MCF 10A (cell line): ENCODE data around the gene GYG2. TPM values are rescaled to one million over a fixed set of nuclear protein-coding genes. Genes with fewer than 3 reads are reported as not detected.
A peak's percentile ranks its signal among the peaks of the same experiment; 100 is the strongest.

ENCODE experiments used
- BruUV-seq: library from RNA; stranded (reverse); fragments of 400-500 nt; replicated peaks from 2 replicates; lab custom pipeline; 2021; lab: Mats Ljungman, UMichigan
- CTCF ChIA-PET: fragments of 300-600 bp; sonication (Branson Sonifier 250); formaldehyde crosslinking; extraction: SDS; loops from one replicate; lab custom pipeline; 2021; ENCODE audit warnings: antibody characterized with exemption, inconsistent platforms; lab: Yijun Ruan, JAX
- POLR2A ChIA-PET: fragments of 300-600, 350-650 bp; sonication (Branson Sonifier 250); formaldehyde crosslinking; extraction: SDS; loops from one replicate; lab custom pipeline; 2020; ENCODE audit warnings: antibody characterized with exemption, inconsistent platforms; lab: Yijun Ruan, JAX
- DNase-seq: peaks from one replicate; pipeline ENCODE4 v3.0.0-alpha.2; 2018; ENCODE audit not compliant: unreplicated experiment
- H3K27ac Mint-ChIP-seq: one replicate; pipeline ENCODE4 v1.8.0; 2022; ENCODE audit warnings: mild to moderate bottlenecking, low read depth, mixed read lengths; ENCODE audit not compliant: unreplicated experiment
- H3K27me3 Mint-ChIP-seq: one replicate; pipeline ENCODE4 v1.8.0; 2022; ENCODE audit warnings: mixed read lengths; ENCODE audit not compliant: insufficient read depth, unreplicated experiment
- H3K36me3 Mint-ChIP-seq: one replicate; pipeline ENCODE4 v1.8.0; 2022; ENCODE audit warnings: mild to moderate bottlenecking, moderate library complexity, mixed read lengths; ENCODE audit not compliant: insufficient read depth, unreplicated experiment
- H3K4me1 Mint-ChIP-seq: one replicate; pipeline ENCODE4 v1.8.0; 2022; ENCODE audit warnings: mixed read lengths; ENCODE audit not compliant: insufficient read depth, unreplicated experiment
- H3K4me3 Mint-ChIP-seq: one replicate; pipeline ENCODE4 v1.8.0; 2022; ENCODE audit warnings: mild to moderate bottlenecking, moderate library complexity, mixed read lengths; ENCODE audit not compliant: unreplicated experiment
- H3K9me3 Mint-ChIP-seq: one replicate; pipeline ENCODE4 v1.8.0; 2022; ENCODE audit warnings: mixed read lengths; ENCODE audit not compliant: unreplicated experiment
- CTCF ChIP-seq: fragments of 200-600 bp; IDR thresholded peaks from one replicate; pipeline ENCODE4 v1.8.0; 2022; ENCODE audit warnings: antibody characterized with exemption, mild to moderate bottlenecking; ENCODE audit not compliant: unreplicated experiment
- intact Hi-C: fragments of 100-400 bp; cut with micrococcal nuclease; formaldehyde crosslinking; loops from 2 replicates; pipeline ENCODE4 v1.14.1; 2022
- total RNA-seq: library from RNA; stranded (reverse); gene quantifications from 2 replicates; pipeline ENCODE4 v1.2.3, GENCODE V29; 2022

GYG2 gene
- total RNA-seq, 1 experiment from 2014 or later: not detected

- TF ChIP-seq CTCF: no peak
- Mint-ChIP-seq H3K4me3 (no peak overlapping the region), H3K4me1 (peaks cover 14% of the 10 kb centered on the region), H3K27ac (no peak overlapping the region), H3K27me3 (peaks cover 18% of the 10 kb centered on the region), H3K36me3 (no peaks in the 10 kb centered on the region), H3K9me3 (peaks cover 12% of the 10 kb centered on the region)
- ChIA-PET CTCF (interaction anchor here (1.3 kb wide), 1 partner anchor 11 kb away, joined by 3 read pairs; no protein-coding TSS in a partner anchor), POLR2A (no interaction called here)
- intact Hi-C loops: no loop called here
- no TSS peak for BruUV-seq
- no peak for DNase-seq
Observed at GRCh38 chrX:2901367-2902036, 72.8 kb downstream of the GYG2 start.

GRCh38 chrX:2902841-2903240 is 74.1 kb downstream of the GYG2 start:
- no peak overlapping the region for H3K4me3 Mint-ChIP-seq
- TF ChIP-seq CTCF: no peak
- H3K27me3 Mint-ChIP-seq: peaks cover 18% of the 10 kb centered on the region
- no TSS peak for BruUV-seq
- CTCF ChIA-PET: interaction anchor here (0.5 to 1.2 kb wide), 4 partner anchors 10 to 356 kb away, joined by 3 read pairs; no protein-coding TSS in a partner anchor
- POLR2A ChIA-PET: no interaction called here
- intact Hi-C loops: no loop called here
- DNase-seq: no peak
- H3K4me1 Mint-ChIP-seq: peaks cover 6% of the 10 kb centered on the region
- H3K36me3 Mint-ChIP-seq: no peaks in the 10 kb centered on the region
- H3K9me3 Mint-ChIP-seq: peaks cover 12% of the 10 kb centered on the region
- no peak overlapping the region for H3K27ac Mint-ChIP-seq

GRCh38 chrX:2903366-2903765 is 74.6 kb downstream of the GYG2 start:
- intact Hi-C loops: no loop called here
- peaks cover 12% of the 10 kb centered on the region for H3K9me3 Mint-ChIP-seq
- TF ChIP-seq CTCF: peak; percentile 7
- no peak for DNase-seq
- H3K27me3 Mint-ChIP-seq: peaks cover 18% of the 10 kb centered on the region
- H3K36me3 Mint-ChIP-seq: no peaks in the 10 kb centered on the region
- H3K4me1 Mint-ChIP-seq: peaks cover 2% of the 10 kb centered on the region
- no TSS peak for BruUV-seq
- POLR2A ChIA-PET: no interaction called here
- no peak overlapping the region for H3K4me3 Mint-ChIP-seq
- H3K27ac Mint-ChIP-seq: no peak overlapping the region
- CTCF ChIA-PET: interaction anchor here (0.5 to 1.2 kb wide), 5 partner anchors 10 to 908 kb away, joined by 3 read pairs; no protein-coding TSS in a partner anchor

- Mint-ChIP-seq H3K36me3 (peaks cover 5% of the 10 kb centered on the region), H3K27me3 (peaks cover 14% of the 10 kb centered on the region), H3K27ac (no peak overlapping the region), H3K4me3 (no peak overlapping the region), H3K9me3 (peaks cover 11% of the 10 kb centered on the region), H3K4me1 (no peaks in the 10 kb centered on the region)
- POLR2A ChIA-PET: no interaction called here
- intact Hi-C loops: no loop called here
- no peak for DNase-seq
- no peak for TF ChIP-seq CTCF
- CTCF ChIA-PET: interaction anchor here (0.7 kb wide), 1 partner anchor 211 kb away, joined by 4 read pairs; no protein-coding TSS in a partner anchor
- no TSS peak for BruUV-seq
Observed at GRCh38 chrX:2907295-2907694, 78.6 kb downstream of the GYG2 start.
